Skeletal muscle tissue (tissue), 5 donors: Measurements from ENCODE around the gene RTN4RL2. TPM values are rescaled to one million over a fixed set of nuclear protein-coding genes. Genes with fewer than 3 reads are reported as not detected.
A peak's percentile ranks its signal among the peaks of the same experiment; 100 is the strongest.

Experiments
- H3K27ac ChIP-seq: one replicate; pipeline ENCODE4 v1.7.0; 2013; ENCODE audit warnings: mild to moderate bottlenecking, low read depth, low read length, inconsistent platforms
- H3K27me3 ChIP-seq, 3 donors: one replicate each; pipeline ENCODE4 v1.7.0; 2013; ENCODE audit warnings: low read length in 3 of 3; ENCODE audit not compliant: control insufficient read depth in 3 of 3, insufficient read depth in 3 of 3
- H3K36me3 ChIP-seq, 3 donors: one replicate each; pipeline ENCODE4 v1.7.0; 2013; ENCODE audit warnings: low read length in 3 of 3; ENCODE audit not compliant: control insufficient read depth in 3 of 3, insufficient read depth in 3 of 3
- H3K4me1 ChIP-seq, 3 donors: one replicate each; pipeline ENCODE4 v1.7.0; 2013; ENCODE audit warnings: low read length in 3 of 3, mild to moderate bottlenecking in 3 of 3; ENCODE audit not compliant: control insufficient read depth in 3 of 3, insufficient read depth in 3 of 3
- H3K4me3 ChIP-seq, 3 donors: one replicate each; pipeline ENCODE4 v1.7.0; 2013; ENCODE audit warnings: low read length in 3 of 3
- H3K9ac ChIP-seq, 3 donors: one replicate each; pipeline ENCODE4 v1.7.0; 2013; ENCODE audit warnings: low read length in 3 of 3, mild to moderate bottlenecking in 3 of 3, moderate library complexity in 2 of 3, low read depth in 1 of 3
- H3K9me3 ChIP-seq, 3 donors: one replicate each; pipeline ENCODE4 v1.7.0; 2013; ENCODE audit warnings: low read length in 3 of 3; ENCODE audit not compliant: control insufficient read depth in 3 of 3
- small RNA-seq: library from RNA; depleted of rRNA; stranded (forward); fragments of <200 nt; gene quantifications from one replicate; pipeline ENCODE3, GENCODE V24; 2014
- total RNA-seq: library from RNA; depleted of rRNA; stranded (reverse); fragments of >200 nt; gene quantifications from one replicate; pipeline ENCODE4 v1.2.3, GENCODE V29; 2014
- donor health status: Osteomylitis.

The RTN4RL2 gene
- total RNA-seq, 1 donor from 2014 or later, result not detected

- peak within 1 kb of the TSS; percentile 75 for H3K27ac ChIP-seq
- no peaks in the 10 kb centered on the region for H3K27me3 ChIP-seq
- H3K4me1 ChIP-seq, result peaks cover 2 to 24% (median 4%) of the 10 kb centered on the region in 3 donors
- H3K36me3 ChIP-seq, result peaks cover 0 to 4% (median 0%) of the 10 kb centered on the region in 3 donors
- peak within 1 kb of the TSS; percentile 83 to 86 (median 86) for H3K9ac ChIP-seq
- peak within 1 kb of the TSS; percentile 81 to 95 (median 91) for H3K4me3 ChIP-seq
- H3K9me3 ChIP-seq, result no peaks in the 10 kb centered on the region
Observed at GRCh38 chr11:57515332-57516060, 55.2 kb downstream of the RTN4RL2 start, which contains the start of gene SLC43A1. TSS of gene SLC43A1 (minus strand) at chr11:57515702. CDS start at chr11:57514111, 1,591 bp downstream.

DNA sequence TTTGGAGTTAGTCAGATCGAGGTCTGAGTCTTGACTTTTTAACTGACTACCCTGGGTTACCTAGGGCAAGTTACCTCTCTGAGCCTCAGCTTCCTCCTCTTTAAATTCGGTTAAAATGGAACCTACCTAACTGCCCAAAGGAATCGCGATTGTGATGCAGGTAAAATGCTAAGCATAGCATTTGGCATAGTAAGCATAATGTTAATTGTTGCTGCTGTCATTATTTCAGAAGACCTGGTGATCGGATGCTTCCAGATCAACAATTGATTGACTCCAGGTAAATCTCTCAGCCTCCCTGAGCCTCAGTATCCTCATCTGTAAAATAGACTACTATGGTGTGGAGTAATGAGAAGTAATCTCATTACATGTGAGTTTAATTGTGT, 55.7 kb downstream of the RTN4RL2 start:
- Histone ChIP-seq H3K9ac (peak overlapping the region; percentile 83 to 86 (median 86)), H3K4me3 (peak overlapping the region; percentile 81 to 95 (median 91)), H3K27me3 (no peaks in the 10 kb centered on the region), H3K27ac (peak overlapping the region; percentile 75), H3K4me1 (peaks cover 2 to 24% (median 4%) of the 10 kb centered on the region in 3 donors), H3K9me3 (no peaks in the 10 kb centered on the region), H3K36me3 (peaks cover 0 to 4% (median 0%) of the 10 kb centered on the region in 3 donors)

DNA sequence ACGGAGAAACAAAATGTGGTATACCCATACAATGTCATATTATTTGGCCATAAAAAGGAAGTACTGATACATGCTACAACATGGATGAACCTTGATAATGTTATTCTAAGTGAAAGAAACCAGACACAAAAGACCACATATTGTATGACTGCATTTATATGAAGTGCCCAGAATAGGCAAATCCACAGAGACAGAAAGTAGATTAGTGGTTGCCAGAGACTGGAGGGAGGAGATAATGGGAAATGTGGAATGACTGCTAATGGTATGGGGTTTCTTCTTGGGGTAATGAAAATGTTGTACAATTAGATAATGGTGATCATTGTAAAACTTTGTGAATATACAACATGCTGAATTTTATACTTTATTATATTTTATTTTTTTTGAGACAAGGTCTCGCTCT, 60.8 kb downstream of the RTN4RL2 start:
- H3K27me3 ChIP-seq, result no peaks in the 10 kb centered on the region
- H3K27ac ChIP-seq, result no peak overlapping the region
- H3K4me1 ChIP-seq, result peaks cover 0 to 2% (median 0%) of the 10 kb centered on the region in 3 donors
- H3K36me3 ChIP-seq, result peaks cover 0 to 3% (median 0%) of the 10 kb centered on the region in 3 donors
- no peaks in the 10 kb centered on the region for H3K9me3 ChIP-seq
- no peak overlapping the region for H3K4me3 ChIP-seq
- no peak overlapping the region for H3K9ac ChIP-seq

GRCh38 chr11:57523419-57523818, 63.1 kb downstream of the RTN4RL2 start:
- Histone ChIP-seq H3K27me3 (no peaks in the 10 kb centered on the region), H3K27ac (no peak overlapping the region), H3K4me3 (no peak overlapping the region), H3K4me1 (peaks cover 0 to 2% (median 0%) of the 10 kb centered on the region in 3 donors), H3K36me3 (peaks cover 0 to 9% (median 3%) of the 10 kb centered on the region in 3 donors), H3K9me3 (no peaks in the 10 kb centered on the region), H3K9ac (no peak overlapping the region)

Small RNA genes within 50 kb of the gene (small RNA-seq; reads per million reads assigned to genes)
- gene RNA5SP341, result not detected

Other genes with a start within 250 kb of the RTN4RL2 start
- gene APLNR, start 223.3 kb upstream of the RTN4RL2 start, total RNA-seq, result 74.6 TPM
- gene TNKS1BP1, start 135.6 kb upstream of the RTN4RL2 start, total RNA-seq, result 65.2 TPM
- 38.6 TPM for gene SSRP1, start 124.6 kb upstream of the RTN4RL2 start, total RNA-seq
- gene P2RX3, start 122.2 kb upstream of the RTN4RL2 start, total RNA-seq, result 1.6 TPM
- gene PRG3, start 79.4 kb upstream of the RTN4RL2 start, total RNA-seq, result 2.6 TPM
- gene PRG2, start 69.9 kb upstream of the RTN4RL2 start, total RNA-seq, result 1.0 TPM
- 15.1 TPM for gene SLC43A3, start 33.4 kb upstream of the RTN4RL2 start, total RNA-seq
- gene SLC43A1, start 55.2 kb downstream of the RTN4RL2 start, total RNA-seq, result 18.3 TPM
- gene TIMM10, start 70.2 kb downstream of the RTN4RL2 start, total RNA-seq, result 64.2 TPM
- gene SMTNL1, start 77.1 kb downstream of the RTN4RL2 start, total RNA-seq, result 69.9 TPM
- gene UBE2L6, start 107.1 kb downstream of the RTN4RL2 start, total RNA-seq, result 15.7 TPM
- gene SERPING1, start 137.2 kb downstream of the RTN4RL2 start, total RNA-seq, result 15.1 TPM
- gene YPEL4, start 189.4 kb downstream of the RTN4RL2 start, total RNA-seq, result 0.52 TPM
- gene CLP1, start 197.2 kb downstream of the RTN4RL2 start, total RNA-seq, result 20.4 TPM
- gene ZDHHC5, start 207.6 kb downstream of the RTN4RL2 start, total RNA-seq, result 19.3 TPM